ENCODE data around the gene STPG3.

STPG3 gene

DNA sequence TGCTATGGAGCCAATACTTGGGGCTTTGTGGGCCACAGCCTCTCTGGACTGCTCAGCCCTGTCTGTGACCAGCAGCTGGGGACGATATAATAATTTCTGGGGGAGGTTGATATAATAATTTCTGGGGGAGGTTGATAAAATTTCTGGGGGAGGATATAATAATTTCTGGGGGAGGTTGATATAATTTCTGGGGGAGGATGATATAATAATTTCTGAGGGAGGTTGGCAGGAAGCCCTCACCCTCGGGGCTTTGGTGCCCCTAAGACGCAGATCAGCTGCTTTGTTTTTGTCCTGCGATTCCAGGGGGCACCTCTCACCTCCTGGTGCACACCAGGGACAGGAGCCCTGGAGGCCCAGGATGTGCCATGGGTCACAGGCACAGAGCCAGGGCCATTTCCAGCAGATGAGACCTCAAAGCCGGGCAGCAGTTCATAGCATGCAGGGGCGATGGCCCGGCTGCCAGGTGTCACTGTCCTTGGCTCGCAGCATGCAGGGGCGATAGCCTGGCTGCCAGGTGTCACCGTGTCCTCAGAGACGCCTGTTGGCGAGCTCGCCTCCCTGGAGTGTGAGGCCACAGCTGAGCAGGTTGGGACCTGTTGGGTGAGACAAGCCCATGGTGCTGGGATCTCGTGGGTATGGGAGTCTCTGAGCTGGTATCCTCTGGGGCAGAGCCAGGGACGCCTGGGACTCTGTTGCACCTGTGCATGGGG is 22.7 kb downstream of the STPG3 start:
- DNase-seq (ENCODE audit: low spot score) = peak; percentile 69
- H3K27ac ChIP-seq = peak overlapping the region; percentile 94
- CTCF ChIA-PET = interaction anchor here (0.7 to 1.5 kb wide), 3 partner anchors 13 to 37 kb away, joined by 3 to 6 read pairs (median 4); no protein-coding TSS in a partner anchor
- TF ChIP-seq, protein P1, sequence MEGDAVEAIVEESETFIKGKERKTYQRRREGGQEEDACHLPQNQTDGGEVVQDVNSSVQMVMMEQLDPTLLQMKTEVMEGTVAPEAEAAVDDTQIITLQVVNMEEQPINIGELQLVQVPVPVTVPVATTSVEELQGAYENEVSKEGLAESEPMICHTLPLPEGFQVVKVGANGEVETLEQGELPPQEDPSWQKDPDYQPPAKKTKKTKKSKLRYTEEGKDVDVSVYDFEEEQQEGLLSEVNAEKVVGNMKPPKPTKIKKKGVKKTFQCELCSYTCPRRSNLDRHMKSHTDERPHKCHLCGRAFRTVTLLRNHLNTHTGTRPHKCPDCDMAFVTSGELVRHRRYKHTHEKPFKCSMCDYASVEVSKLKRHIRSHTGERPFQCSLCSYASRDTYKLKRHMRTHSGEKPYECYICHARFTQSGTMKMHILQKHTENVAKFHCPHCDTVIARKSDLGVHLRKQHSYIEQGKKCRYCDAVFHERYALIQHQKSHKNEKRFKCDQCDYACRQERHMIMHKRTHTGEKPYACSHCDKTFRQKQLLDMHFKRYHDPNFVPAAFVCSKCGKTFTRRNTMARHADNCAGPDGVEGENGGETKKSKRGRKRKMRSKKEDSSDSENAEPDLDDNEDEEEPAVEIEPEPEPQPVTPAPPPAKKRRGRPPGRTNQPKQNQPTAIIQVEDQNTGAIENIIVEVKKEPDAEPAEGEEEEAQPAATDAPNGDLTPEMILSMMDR (conservative IDR thresholded peaks at IDR 0.05; ENCODE audit: low read depth) = no peak
- POLR2A ChIA-PET (ENCODE audit: low non-redundant PET) = interaction anchor here (0.5 to 0.9 kb wide), 7 partner anchors 13 to 165 kb away, joined by 3 to 7 read pairs (median 3); partner anchors contain the start of genes TPRN and TUBB4B

DNA sequence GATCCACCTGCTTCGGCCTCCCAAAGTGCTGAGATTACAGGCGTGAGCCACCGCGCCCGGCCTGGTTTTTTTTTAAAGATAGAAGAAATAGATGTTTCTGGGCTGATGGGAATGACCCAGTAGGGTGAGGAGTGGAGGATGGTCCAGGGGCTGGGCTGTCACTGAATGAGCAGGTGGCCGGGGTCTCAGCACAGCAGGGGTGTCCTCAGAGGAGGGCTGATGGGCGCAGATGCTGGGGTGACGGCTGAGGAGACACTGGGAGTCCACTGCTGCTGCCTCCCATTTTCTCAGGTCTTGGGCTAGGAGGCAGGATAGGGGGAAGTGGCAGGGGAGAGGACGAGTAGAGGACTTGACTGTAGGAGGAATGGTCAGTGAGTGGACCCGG is 24.1 kb downstream of the STPG3 start:
- H3K27ac ChIP-seq = peak overlapping the region; percentile 94
- no peak for DNase-seq (ENCODE audit: low spot score)
- ChIA-PET POLR2A (ENCODE audit: low non-redundant PET) (interaction anchor here (0.7 to 1.0 kb wide), 3 partner anchors 27 to 48 kb away, joined by 3 to 4 read pairs (median 3); partner anchors contain the start of genes NRARP and RNF224), CTCF (interaction anchor here (0.7 kb wide), 1 partner anchor 15 kb away, joined by 4 read pairs; no protein-coding TSS in a partner anchor)
- TF ChIP-seq, protein P1 (conservative IDR thresholded peaks at IDR 0.05; ENCODE audit: low read depth) = no peak

DNA sequence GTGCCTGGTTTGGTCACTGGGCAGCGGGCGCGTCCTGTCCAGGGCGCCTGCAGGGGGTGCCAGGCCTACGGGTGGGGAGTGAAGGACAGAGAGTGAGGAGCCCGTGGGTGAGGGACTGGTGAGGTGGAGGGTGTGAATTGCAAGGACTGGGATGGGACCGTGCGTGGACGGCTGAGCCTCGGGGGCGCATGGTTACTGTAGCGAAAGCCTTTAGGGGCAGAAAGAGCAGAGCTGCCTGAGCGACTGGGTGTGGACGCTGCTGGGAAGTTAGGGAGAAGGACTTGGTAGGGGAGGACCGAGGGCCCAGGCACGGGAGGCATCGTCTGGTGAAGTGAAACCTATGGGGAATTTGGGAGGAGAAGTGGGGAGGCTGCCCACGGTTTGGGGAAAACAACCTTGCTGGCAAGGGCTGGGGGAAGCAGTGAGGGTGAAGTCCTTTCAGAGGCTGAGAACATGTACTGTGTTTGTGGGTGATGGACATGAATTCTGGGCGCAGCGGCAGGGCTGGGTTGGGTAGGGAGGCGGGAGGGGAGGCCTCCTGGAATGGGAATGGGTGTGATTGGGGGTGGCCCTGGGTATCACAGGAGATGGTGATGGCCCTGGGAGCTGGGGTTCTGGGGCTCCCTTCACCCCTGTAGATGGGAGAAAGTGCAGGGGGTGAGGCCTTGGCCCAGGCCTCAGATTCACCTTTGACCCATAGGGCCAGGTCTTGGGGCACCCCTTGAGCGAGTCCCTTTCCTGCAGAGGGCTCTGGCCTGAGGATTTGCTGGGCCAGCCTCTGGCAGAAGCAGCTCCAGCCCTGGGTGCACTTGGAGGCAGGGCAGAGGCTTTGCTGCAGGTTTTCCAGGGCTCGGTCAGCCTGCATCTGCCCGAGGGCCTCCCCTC is 24.7 kb downstream of the STPG3 start:
- H3K27ac ChIP-seq = peak overlapping the region; percentile 94
- POLR2A ChIA-PET (ENCODE audit: low non-redundant PET) = no interaction called here
- DNase-seq (ENCODE audit: low spot score) = no peak
- CTCF ChIA-PET = interaction anchor here (0.7 to 2.2 kb wide), 2 partner anchors 27 to 111 kb away, joined by 4 to 13 read pairs; partner anchors contain the start of gene NRARP
- TF ChIP-seq, protein P1 (conservative IDR thresholded peaks at IDR 0.05; ENCODE audit: low read depth) = no peak

DNA sequence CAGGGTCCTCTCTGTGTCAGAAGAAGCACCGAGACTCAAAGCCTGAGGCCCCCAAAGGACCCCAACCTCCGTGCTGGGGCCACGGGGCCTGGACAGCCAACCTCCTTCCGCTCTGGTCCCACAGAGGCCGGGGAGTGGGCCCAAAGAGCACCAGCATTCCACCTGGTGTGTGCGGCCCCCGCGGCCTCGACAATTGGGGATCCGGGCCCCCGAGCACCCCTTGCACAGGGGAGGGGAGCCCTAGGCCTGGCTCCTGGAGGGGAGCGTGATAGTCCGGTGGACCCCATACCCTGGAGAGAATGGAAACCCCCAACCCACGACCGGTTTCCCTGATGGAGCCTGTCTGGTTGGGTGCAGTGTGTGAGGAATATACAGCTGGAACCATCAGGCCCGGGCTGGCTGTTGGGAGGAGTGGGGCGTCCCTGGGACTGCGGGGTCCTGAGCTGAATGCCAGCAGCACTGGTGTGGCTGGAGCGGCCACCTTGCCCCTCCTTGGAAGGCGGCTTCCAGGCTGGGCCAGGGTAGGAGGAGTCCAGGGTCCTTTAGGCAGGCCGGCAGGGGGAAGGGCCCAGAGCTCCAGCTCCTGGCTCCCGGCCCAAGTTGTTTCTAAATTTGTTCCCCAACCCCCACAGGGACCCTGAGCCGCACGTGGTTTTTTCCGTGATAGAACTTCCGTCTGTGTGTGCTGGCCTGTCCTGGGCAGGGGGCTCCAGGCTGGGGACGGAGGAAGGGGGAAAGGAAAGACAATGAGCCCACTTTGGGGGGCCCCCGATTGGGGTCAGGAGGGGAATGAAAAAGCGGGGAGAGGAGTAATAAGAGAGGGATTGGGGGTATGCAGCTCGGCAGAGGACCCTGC is 25.6 kb downstream of the STPG3 start:
- peak overlapping the region; percentile 94 for H3K27ac ChIP-seq
- TF ChIP-seq, protein P1 (conservative IDR thresholded peaks at IDR 0.05; ENCODE audit: low read depth) = no peak
- ChIA-PET CTCF (interaction anchor here (0.6 to 2.2 kb wide), 7 partner anchors 7 to 157 kb away, joined by 3 to 13 read pairs (median 3); partner anchors contain the start of gene NRARP), POLR2A (ENCODE audit: low non-redundant PET) (interaction anchor here (0.6 to 1.7 kb wide), 6 partner anchors 10 to 301 kb away, joined by 3 to 9 read pairs (median 4); partner anchors contain the start of gene TUBB4B)
- DNase-seq (ENCODE audit: low spot score) = no peak

DNA sequence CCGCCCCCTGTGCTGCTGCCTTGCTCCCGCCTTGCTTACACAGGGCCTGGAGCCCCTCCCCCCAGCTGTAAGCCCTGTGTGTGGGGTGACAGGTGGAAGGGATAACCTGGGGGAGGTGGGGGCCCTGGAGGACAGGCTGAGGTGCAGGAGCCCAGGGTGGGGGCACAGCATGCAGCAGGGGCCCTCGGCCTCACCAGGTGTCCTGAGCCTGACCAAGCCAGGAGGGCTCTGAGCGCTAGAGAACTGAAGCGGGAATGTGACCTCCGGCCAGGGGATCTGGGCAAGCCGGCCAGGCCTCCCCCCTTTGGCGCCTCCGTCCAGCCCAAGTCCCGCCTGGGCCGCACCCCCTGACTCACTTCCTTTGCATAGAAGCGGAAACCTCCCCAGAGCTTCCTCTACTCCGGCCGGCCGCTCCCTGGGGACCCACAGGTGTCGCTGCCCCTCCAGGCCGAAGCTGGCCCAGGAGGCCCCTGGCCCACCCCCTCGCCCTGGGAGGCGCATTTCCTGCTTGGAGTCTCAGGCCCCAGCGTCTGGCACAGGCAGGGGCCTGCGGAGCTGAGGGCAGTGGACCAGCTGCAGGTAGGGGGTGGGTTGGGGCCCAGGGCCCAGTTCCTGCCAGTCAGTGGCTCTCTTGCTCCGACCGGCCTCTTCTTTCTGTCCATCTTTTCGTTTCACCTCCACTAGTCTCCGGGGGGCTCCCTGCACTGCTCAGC is 26.4 kb downstream of the STPG3 start, which contains the start of gene TOR4A:
TSS of gene TOR4A (plus strand) at position 398 of the 713 bp plus-strand sequence. CDS start 964 bp downstream, outside the sequence.
- DNase-seq (ENCODE audit: low spot score) = peak; percentile 97
- TF ChIP-seq, protein P1 (conservative IDR thresholded peaks at IDR 0.05; ENCODE audit: low read depth) = peak; percentile 73
- ChIA-PET POLR2A (ENCODE audit: low non-redundant PET) (interaction anchor here (0.6 to 1.7 kb wide), 6 partner anchors 9 to 300 kb away, joined by 3 to 9 read pairs (median 4); partner anchors contain the start of gene TUBB4B), CTCF (interaction anchor here (0.6 to 2.2 kb wide), 9 partner anchors 8 to 173 kb away, joined by 3 to 13 read pairs (median 3); partner anchors contain the start of gene NRARP)
- peak within 1 kb of the TSS; percentile 94 for H3K27ac ChIP-seq
